HG03103 (cell line): Measurements from ENCODE around the gene TPP1.

Experiments used
- ATAC-seq: cut with Tn5 transposase; IDR thresholded peaks from one replicate; pipeline ENCODE4 v1.9.1; 2021; ENCODE audit warnings: low read depth; ENCODE audit not compliant: unreplicated experiment

The TPP1 gene

DNA sequence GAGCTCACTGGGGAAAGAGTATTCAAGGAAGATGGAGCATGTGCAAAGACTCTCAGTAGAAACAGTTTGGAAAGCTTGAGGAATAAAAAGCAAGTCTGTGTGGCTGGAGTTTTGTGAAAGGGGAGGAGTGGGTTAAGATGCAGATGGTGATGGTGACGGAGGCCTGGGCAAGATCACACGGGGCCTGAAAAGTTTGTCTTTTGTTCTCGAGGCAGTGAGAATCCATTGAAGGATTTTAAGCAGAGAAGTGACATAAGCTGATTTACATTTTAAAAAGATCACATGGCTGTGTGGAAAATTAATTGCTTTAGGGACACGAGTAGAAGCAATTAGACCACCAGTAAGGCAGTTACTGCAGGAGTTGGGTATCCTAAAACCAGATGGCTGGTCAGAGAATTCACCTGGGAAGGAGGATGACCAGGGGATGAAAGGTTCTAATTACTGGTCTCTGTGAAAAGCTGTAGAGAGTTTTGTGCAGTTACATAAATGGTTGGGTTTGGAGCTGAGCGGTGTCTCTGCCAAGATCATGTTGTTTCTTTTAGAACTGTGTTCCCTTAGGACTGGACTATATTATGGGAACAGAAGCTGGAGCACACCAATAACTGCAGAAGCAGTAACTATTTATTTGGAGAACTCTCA, 22.9 kb downstream of the TPP1 start:
- no peak for ATAC-seq

DNA sequence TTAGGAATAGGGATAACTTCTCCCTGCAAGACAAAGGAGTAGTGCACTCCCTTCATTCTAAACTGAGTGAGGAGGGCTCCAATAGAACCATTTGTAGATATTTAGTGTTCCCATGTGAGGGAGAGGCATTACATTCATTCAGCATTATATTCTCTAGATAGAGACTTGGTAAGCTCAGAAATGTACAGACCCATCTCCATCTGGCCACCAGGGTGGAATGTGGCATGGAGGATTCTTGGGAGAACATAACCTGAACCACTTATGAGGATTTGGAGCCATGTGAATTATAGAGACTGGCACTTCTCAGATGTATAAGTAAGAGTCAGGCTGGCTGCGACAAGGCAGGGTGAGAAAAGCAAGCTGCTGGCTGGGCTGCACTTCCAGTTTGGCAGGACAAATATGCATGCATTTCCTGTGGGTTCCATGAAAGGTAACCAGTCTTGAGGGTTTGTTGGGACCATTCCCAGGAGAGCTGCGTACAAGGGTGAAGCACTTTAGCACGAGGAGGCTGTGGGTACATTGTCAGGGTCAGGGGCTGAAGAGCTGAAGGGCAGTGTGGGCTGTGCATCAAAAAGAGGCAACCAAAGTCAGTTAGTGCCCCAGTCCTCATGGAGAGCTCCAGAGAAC, 25.0 kb downstream of the TPP1 start:
- ATAC-seq = no peak

DNA sequence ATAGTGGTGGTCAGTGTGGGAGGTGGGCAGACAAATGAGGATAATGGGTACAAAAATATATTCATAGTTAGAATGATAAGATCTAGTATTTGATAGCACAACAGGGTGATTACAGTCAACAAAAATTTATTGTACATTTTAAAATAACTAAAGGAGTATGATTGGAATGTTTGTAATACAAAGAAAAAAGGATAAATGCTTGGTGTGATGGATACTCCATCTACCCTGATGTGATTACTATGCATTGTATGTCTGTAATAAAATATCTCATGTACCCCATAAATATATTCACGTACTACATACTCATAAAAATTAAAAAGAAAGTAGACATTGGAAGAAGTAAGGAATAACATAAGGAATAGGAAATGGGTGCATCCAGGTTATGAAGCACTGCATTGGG, 31.2 kb downstream of the TPP1 start:
- no peak for ATAC-seq

DNA sequence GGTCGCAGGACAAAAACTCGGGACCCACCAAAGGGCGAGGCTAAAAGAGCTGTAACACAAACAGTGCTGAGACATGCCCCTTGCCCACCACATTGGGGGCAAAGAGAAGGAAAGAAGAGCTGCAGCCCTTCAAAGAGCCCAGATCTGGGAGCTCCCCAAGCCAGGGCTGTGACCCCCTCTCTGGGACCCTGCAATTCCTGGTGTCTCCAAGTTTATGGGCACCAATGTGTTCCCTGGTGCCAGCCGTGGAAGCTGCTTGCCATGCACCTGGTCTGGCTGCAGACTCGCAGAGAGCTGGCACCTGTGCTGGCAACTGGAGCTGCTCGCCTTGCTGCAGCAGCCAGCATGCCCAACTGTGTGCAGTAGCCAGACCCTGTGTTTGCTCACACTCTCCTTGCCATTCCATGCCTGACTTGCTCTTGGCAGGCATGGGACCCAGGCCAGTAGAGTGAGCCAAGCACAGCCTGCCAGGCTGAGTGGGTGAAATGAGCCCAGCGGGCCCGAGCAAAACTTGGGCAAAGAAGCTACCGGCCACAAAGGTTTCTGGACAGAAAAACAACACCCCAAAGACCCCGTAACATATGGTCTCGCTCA, 31.8 kb downstream of the TPP1 start:
- no peak for ATAC-seq

DNA sequence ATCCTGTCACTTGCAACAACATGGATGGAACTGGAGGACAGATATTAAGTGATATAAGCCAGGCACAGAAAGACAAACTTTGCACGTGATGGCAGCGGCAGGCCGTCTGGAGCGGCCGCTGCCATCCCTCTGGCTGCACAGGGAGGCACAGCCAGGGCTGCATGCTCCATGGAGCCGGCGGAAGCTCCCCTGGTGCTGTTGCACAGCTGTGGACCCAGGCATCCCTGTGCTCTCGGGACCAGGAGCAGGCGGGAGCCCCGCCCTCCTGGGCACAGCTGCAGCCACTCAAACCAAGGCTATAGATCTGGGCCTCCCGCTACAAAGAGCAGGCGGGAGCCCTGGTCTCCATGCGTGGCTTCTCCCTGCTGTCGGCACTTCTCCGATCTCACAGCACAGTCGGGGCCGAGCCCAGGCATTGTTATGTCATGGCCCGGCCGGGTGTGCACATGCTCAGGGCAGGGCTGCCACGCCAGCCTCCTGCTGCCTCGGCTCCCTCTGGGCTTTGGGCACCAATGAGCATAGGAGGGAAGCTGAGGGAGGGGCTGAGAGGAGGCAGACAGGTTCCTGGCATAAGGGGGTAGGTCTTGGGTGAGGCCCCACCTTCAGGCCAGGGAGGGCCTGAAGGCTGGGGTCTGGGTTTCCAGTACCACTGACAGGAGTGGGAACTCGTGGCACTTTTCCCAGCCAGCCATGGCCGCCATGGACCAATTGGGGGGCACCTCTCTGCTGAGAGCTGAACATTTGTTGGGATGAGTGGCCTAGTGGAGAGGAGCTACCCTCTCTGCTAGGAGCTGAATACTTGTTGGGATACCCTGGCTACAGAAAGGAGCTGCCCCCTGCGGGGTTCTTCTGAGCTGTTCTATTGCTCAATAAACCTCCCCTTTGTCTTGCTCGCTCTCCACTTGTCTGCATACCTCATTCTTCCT, 32.5 kb downstream of the TPP1 start:
- ATAC-seq = no peak

DNA sequence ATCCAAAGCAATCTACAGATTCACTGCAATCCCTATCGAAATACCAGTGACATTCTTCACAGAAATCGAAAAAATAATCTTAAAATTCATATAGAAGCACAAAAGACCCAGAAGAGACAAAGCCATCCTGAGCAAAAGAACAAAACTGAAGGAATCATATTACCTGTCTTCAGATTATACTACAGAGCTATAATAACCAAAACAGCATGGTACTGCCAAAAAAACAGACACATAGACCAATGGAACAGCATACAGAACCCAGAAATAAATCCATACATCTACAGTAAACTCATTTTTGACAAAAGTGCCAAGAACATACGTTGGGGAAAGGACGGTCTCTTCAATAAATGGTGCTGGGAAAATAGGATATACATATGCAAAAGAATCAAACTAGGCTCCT, 34.7 kb downstream of the TPP1 start:
- ATAC-seq = no peak

DNA sequence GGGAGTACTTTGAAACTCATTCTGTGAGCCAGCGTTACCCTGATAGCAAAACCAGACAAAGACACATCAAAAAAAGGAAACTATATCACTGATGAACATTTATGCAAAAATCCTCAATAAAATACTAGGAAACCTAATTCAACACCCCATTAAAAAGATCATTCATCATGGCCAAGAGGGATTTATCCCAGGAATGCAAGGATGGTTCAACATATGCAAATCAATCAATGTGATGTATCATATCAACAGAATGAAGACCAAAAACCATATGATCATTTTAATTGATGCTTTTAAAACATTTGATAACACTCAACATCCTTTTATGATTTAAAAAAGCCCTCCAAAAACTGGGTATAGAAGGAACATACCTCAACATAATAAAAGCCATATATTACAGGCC, 35.6 kb downstream of the TPP1 start:
- no peak for ATAC-seq

DNA sequence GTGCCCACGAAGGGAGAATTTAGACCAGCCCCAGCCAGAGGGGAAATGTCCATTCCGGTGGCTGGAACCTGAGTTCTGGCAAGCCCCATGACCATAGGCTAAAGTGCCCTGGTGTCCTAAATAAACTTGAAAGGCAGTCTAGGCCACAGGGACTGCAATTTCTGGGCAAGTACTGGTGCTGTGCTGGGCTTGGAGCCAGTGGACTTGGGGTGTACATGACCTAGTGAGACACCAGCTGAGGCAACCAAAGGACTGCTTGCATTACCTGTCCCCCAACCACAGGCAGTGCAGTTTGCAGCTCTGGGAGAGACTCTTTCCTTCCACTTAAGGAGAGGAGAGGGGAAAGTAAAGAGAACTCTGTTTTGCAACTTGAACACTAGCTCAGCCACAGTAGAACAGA, 39.5 kb downstream of the TPP1 start:
- no peak for ATAC-seq

DNA sequence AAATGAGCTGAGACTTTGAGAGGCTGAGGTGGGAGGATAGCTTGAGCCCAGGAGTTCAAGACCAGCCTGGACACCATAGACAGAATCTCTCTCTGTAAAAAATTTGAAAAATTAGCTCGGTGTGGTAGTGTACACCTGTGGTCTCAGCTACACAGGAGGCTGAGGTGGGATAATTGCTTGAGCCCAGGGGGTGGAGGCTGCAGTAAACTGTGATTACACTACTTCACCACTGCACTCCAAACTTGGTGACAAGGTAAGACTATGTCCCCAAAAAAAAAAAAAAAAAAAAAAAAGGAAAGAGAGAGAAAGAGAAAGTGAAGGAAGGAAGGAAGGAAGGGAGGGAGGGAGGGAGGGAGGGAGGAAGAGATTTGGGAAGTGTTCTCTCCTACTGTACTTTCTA, 41.1 kb downstream of the TPP1 start:
- no peak for ATAC-seq

DNA sequence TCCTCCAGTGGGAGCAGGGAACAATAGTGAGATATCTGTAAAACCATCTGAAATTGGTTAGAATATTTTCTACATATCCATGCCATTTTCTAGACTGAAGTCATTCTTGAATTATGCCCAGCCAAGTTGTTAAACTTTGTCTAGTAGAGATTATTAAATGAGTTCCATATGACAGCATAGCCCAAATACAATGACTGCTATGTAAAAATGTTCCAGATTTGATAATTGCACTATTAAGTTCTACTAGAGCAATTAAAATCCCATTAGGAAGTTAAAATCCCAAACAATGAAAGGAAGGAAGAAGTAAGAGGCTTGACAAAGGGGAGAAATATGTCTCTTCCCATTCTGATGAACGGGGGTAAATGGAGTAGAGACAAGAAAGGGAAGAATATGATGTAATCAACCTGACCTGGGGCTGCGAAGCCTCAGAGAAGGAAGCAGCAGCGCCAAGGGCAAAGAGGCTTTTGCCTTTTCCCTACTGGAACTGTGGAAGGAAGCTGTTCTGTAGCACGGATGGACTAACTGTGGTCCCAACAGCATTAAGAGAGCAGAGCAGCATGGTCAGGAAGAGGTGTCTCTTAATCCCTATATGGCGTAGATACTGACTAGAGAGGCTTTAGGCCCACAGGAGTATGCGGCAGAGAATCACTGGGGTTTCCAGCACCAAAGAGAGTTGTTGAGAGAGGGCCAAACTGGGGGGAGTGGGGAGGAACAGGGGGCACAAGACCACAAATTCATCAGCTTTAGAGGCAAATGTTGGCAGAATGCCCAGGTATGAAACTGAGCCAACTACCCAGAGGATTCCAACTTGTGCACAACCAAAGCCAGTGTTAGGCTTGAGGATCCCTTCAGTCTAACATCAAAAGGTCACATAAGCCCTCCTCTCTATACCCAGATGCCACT, 42.5 kb downstream of the TPP1 start:
- ATAC-seq = no peak

DNA sequence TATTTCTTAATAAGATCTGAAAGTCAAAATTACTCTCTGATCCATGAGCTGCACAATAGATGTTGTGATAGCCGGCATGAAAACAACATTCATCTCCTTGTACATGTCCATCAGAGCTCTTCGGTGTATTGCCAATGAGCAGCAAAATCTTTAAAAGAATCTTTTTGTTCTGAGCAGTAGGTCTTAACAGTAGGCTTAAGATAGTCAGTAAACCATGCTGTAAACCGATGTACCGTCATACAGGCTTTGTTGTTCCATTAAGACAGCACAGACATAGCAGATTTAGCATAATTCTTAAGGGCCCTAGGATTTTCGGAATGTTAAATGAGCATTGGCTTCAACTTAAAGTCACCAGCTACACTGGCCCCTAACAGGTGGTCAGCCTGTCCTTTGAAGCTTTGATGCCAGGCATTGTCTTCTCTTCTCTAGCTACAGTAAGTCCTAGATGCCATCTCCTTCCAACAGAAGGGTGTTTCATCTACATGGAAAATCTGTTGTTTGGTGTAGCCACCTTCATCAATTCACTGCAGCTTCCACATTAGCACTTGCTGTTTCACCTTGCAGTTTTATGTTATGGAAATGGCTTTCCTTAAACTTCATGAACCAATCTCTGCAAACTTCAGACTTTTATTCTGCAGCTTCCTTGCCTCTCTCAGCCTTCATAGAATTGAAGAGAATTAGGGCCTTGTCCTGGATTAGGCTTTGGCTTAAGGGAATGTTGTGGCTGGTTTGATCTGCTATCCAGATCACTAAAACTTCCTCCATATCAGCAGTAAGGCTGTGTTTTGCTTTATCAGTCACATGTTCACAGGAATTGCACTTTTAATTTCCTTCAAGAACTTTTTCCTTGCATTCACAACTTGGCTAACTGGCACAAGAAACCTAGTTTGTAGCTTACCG, 44.2 kb downstream of the TPP1 start:
- ATAC-seq = no peak

DNA sequence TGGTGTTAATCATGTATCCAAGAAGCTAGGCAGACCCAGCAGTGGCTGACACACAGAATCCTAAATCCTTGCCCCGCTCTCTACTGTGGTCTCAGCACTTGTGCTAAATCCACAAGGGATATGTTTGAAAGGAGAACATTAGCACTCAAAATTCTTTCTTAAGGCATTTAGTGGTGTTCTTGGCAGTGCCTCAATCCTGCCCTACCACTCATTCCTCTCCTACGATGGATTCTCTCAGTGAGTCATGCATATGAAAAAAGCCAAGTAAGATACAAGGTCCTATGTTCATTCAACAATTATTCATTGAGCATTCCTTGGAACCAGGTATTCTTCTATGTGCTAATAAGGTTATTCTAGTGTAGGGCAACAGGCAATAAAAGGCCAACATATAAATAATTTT, 47.0 kb downstream of the TPP1 start:
- ATAC-seq = no peak

DNA sequence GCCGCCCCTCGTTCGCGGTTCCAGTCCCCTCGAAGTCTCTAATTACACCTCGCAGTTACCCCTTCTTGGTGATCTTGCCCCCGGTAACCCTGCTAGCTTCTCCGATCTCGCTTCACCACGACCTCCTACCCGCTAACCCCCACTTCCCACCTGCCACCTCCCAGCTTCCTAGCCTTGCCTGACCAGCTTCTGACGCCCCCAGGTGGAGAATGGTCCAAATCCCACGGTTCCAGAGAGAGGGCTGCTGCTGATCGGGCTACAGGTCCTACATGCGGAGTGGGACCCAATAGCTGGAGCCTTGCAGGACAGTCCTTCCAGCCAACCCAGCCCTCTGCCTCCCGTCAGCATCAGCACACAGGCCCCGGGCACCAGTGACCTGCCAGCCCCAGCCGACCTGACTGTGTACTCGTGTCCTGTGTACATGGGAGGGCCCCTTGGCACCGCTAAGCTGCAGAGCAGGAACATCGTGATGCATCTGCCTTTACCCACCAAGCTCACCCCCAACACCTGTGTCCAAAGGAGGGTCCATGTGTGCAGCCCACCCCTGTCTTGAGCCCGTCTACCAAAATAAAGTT, 47.7 kb downstream of the TPP1 start:
- ATAC-seq = no peak

DNA sequence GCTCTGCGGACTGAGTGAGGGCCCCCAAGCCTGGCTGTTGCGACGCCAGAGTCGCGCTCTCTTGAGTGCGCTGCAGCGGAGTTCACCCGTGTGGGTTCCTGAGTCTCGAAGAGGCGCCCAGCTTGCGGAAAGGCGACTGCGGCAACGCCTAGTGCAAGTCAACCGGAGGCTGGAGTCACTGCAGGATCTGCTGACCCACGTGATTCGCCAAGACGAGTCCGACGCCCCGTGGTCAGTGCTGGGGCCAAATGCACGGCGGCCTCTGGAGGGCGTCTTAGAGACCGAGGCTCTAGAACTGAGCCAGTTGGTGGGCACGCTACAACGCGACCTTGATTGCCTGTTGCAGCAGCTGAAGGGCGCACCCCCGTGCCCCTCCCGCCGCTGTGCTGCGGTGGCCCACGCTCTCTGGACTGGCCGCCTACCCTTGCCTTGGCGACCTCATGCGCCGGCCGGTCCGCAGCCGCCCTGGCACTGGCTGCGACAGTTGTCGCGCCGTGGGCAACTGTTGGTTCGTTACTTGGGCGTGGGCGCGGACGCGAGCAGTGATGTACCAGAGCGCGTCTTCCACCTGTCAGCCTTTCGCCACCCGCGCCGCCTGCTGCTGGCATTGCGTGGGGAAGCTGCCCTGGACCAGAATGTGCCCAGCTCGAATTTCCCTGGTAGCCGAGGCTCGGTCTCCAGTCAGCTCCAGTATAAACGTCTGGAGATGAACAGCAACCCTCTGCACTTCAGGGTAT, 48.4 kb downstream of the TPP1 start:
- ATAC-seq = no peak

DNA sequence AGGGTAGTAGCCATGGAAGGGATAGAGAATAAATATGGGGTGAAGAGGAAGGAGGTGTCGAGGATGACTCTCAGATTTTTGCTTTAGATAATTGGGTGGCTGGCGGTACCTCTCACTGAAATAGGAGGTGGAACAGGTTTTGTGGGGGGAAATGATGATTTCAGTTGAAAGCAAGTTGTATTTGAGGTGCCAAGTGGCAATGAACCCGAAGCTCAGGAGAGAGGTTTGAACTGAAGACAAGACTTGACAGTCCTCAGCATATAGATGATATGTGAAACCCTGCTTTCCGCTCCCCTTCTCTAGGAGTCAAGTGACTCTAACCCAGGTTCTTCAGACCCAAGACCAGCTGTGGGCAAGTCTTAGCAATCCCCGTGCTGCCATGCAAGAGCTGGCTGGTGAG, 49.5 kb downstream of the TPP1 start:
- no peak for ATAC-seq

DNA sequence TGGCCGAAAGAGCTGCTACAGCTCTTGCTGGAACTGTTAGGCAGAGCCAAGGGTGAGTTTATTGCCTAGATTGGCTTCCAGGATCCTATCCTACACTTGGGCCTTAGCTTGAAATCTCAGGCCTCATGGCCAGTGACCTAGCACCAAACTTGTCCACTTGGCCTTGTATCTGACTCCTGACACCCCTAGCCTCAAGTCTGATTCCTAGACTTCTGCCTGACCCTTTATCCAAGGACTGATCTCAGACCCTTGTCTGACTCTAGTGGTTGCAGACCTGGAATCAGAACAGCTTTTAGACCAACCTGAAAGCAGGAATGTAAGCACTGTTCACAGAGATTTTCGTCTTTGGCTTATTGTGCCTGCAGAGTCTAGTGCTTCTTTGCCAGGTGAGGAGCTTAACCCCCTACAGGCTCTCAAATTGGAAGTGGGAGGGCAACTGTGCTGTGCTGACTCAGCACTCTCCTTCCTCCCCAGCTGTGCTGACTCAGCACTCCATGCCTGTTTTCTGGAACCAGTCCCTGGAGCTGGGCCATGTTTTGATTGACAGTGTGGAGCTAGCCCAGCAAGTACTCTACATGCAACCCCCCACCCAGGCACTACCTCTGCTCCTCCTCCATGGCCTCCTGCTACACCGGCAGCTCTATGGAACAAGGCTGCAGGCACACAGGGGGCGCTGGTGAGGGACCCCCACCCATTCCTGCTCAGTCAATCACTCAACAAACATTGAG, 50.9 kb downstream of the TPP1 start:
- ATAC-seq = no peak

DNA sequence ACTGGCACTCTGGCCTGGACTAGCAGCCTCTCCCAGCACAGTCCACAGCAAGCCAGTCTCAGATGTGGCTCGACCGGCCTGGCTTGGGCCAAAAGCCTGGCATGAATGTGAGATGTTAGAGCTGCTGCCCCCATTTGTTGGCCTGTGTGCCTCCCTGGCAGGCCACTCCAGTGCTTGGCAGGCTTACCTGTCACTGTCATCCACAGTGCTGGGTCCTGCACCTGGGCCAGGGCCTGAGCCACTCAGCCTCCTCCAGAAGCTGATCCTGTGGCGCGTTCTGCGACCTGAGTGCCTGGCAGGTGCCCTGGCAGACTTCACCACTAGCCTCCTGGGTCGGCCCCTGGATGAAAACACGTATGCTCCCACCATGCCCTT, 51.9 kb downstream of the TPP1 start:
- no peak for ATAC-seq
